ENCODE results near the gene GALNT10.

DNA sequence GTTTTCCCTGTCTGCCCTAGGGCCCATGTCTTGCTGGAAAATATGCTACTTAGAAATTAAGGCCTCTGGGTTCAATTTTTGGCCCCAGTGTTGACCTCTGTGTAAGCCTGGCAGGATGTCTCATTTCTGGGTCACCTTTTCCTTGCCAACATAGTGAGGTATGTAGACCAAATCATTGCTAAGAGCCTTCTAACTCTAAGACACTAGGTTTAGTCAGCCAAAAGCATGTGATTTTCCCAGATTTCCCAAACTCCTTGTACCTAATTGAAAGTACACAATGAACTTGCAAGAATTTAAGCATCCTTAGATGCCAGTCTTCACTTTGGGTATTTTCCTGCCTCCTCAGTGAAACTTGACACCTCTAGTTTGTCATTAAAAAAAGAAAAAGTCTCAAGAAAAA is 77.0 kb downstream of the GALNT10 start:
- TF ChIP-seq, protein P1, sequence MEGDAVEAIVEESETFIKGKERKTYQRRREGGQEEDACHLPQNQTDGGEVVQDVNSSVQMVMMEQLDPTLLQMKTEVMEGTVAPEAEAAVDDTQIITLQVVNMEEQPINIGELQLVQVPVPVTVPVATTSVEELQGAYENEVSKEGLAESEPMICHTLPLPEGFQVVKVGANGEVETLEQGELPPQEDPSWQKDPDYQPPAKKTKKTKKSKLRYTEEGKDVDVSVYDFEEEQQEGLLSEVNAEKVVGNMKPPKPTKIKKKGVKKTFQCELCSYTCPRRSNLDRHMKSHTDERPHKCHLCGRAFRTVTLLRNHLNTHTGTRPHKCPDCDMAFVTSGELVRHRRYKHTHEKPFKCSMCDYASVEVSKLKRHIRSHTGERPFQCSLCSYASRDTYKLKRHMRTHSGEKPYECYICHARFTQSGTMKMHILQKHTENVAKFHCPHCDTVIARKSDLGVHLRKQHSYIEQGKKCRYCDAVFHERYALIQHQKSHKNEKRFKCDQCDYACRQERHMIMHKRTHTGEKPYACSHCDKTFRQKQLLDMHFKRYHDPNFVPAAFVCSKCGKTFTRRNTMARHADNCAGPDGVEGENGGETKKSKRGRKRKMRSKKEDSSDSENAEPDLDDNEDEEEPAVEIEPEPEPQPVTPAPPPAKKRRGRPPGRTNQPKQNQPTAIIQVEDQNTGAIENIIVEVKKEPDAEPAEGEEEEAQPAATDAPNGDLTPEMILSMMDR (IDR thresholded peaks at IDR 0.05; ENCODE audit: borderline replicate concordance, extremely low read depth, low read length, poor library complexity, severe bottlenecking): no peak
- no peak for TF ChIP-seq EZH2 (IDR thresholded peaks at IDR 0.05; ENCODE audit: borderline replicate concordance, low read depth, low read length, severe bottlenecking)
